HFF-Myc (cell line): ENCODE measurements around the gene IL1A.

Source experiments
- DNase-seq: peaks from one replicate; pipeline ENCODE4 v3.0.0-alpha.2; 2011; ENCODE audit warnings: low read depth; ENCODE audit errors: extremely low read depth
- H3K4me3 ChIP-seq: replicated peaks from 2 replicates; pipeline ENCODE4 v1.5.1; 2011; ENCODE audit warnings: low read depth, mild to moderate bottlenecking, control low read depth, low read length
- TF ChIP-seq, protein P1 (sequence below): IDR thresholded peaks from 2 replicates; pipeline ENCODE4 v1.5.1; 2012; ENCODE audit warnings: mild to moderate bottlenecking, low read depth, low read length, control low read depth; ENCODE audit errors: missing control alignments

Gene IL1A

DNA sequence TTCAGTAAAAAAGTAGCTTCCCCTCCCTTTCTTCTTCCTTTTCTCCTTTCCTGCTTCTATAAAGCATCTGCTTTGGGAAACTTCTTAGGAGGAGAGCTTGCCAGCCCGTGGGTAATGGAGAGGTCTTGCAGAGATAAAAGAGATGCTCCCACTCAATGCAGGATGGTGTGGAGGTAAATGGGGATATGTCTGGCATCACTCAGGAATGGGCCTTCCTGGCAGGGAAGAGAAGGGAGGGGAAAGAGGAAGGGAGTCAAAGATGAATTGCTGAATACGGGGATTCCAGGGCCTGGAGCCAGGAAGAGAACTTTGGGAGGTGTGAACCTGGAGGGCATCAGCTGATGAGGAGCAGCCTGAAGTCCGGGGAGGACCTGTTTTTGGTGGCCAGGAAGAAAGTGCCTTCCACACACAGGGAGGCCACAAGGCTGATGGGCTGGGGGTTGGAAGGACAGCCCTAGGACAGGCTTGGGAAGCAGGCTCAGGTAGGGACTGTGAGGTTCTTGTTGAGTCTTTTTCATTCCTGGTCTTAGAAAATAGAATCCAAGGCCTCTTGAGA is 27.1 kb upstream of the IL1A start:
- TF ChIP-seq, protein P1, sequence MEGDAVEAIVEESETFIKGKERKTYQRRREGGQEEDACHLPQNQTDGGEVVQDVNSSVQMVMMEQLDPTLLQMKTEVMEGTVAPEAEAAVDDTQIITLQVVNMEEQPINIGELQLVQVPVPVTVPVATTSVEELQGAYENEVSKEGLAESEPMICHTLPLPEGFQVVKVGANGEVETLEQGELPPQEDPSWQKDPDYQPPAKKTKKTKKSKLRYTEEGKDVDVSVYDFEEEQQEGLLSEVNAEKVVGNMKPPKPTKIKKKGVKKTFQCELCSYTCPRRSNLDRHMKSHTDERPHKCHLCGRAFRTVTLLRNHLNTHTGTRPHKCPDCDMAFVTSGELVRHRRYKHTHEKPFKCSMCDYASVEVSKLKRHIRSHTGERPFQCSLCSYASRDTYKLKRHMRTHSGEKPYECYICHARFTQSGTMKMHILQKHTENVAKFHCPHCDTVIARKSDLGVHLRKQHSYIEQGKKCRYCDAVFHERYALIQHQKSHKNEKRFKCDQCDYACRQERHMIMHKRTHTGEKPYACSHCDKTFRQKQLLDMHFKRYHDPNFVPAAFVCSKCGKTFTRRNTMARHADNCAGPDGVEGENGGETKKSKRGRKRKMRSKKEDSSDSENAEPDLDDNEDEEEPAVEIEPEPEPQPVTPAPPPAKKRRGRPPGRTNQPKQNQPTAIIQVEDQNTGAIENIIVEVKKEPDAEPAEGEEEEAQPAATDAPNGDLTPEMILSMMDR = no peak
- DNase-seq = no peak
- no peak overlapping the region for H3K4me3 ChIP-seq

DNA sequence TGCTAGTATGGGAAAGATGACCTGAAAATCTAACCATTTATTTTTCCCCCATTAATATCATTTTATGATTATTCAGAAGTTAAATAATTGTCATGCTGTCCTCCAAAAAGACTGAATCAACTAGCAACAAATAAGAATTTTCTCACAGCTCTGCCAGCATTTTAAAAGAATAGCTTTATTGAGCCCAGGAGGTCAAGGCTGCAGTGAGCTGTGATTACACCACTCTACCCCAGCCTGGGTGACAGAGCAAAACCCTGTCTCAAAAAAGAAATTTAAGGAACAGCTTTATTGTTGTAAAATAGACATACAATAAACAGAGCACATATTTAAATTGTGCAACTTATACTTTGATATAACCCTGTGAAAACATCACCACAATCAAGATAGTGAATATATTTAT is 24.8 kb upstream of the IL1A start:
- TF ChIP-seq, protein P1 = no peak
- no peak for DNase-seq
- no peak overlapping the region for H3K4me3 ChIP-seq

DNA sequence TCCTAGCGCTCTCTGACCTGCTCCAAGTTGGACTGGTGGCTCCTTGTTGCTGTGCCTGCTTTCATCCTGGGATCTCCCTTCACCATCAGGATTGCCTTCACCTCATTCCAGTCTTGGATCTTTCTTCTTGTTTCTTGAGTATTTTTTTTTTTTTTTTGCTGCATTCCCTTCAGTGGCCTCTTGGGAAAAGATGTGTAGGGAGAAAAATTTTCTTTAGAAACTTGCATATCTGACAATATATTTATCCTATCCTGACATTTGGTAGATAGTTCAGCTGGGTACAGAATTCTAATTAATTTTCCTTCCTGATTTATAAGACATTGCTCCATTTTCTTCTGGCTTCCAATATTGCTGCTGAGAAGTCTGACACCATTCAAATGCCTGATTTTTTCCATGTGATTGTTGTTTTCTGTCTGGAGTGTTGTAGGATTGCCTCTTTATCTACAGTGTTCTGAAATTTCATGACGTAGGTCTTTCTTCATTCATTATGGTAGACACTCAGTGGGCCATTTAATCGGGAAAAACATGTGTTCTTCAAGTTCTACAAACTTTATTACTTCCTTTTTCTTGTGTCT is 23.0 kb upstream of the IL1A start:
- no peak overlapping the region for H3K4me3 ChIP-seq
- DNase-seq = no peak
- TF ChIP-seq, protein P1 = no peak

DNA sequence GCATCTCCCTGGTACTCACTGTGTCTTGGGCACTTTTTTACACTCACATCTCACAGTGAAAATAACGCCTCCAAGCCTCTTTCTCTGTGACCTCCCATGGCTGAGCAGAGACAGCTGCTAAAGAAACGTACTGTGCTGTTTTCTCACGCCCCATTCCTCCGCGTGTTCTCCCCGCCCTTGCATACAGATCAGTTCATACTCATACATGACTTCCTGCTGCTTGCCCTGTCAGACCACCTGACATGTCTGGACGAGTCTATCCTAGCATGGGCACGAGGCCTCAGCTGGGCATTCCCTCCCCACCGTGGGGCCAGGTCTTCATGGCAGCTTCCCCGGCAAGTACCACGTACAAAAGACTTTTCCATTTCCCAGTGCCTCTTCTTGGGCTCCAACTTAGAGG is 21.2 kb upstream of the IL1A start:
- no peak for DNase-seq
- TF ChIP-seq, protein P1 = no peak
- H3K4me3 ChIP-seq = no peak overlapping the region

DNA sequence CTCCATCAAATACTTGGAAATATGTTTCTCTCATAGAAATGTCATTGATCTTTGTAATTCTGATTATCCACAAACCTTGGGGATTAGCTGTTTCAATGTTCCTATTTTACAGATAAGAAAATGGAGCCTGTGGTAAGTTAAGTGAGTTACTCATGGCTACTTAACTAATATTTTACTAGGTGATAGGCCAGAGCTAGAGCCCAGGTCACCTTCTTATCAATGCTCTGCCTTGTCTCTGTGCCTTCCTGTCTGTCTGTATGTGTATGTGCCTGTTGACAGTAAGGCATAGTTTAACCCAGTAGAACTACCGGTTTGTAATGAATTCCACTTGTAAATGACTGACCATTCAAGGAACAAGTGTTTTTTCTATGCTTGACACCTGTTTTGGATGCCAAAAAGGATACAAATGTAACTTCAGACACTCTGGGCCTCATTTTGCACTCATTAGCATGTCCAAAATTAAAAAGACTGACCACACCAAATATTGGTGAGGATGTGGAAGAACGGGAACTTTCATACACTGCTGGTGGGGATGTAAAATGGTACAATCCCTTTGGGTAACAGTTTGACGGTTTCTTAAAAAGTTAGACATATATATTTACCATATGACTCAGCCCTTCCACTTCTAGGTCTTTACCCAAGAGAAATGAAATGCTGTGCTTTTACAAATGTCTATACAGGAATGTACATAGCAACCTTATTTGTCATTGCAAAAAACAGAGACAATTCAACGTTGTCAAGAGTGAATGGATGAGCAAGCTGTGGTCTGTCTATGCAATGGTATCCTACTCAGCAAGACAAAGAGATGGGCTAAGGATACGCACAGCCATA is 19.6 kb upstream of the IL1A start:
- TF ChIP-seq, protein P1 = no peak
- no peak for DNase-seq
- H3K4me3 ChIP-seq = no peak overlapping the region

DNA sequence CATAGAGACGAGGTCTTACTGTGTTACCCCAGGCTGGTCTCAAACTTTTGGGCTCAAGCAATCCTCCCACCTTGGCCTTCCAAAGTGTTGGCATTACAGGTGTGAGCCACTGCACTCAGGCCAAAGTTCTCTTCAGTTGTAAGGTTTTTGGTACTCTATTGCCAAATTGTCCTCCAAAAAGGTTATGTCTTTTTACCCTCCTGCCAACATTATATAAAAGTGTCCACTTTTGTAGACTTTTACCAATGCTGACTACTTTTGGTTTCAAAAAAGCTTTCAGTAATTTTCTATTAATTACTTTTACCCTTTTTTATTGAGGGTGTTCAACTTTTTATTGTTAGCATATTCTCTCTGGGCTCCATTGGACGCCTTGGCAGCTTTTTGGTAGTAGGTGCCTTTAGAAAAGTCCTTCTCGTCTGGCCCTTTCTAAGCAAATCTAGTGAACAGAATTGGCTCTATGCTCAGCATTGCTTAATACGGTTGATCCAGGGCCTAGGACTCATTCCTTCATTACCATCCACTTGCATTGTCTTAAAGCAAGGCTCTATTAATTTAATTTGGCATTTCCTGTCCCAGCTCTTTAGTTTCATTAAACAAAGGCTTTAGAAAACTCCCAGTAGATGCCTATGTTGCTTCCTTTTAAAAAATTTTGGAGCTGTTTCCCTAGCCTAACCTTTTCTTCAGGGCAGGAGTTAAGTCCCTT is 16.7 kb upstream of the IL1A start:
- no peak for DNase-seq
- H3K4me3 ChIP-seq = no peak overlapping the region

More for the DNA sequence above, 16.7 kb upstream of the IL1A start:
- TF ChIP-seq, protein P1 = no peak
